GM21515 (cell line): ENCODE results near the gene HSFY2.
"Not testable (repeated sequence)": the region's sequence is repeated elsewhere in the genome, so short reads cannot be mapped to it uniquely, and the experiment has no call there.

Source experiments
- ATAC-seq: cut with Tn5 transposase; IDR thresholded peaks from one replicate; pipeline ENCODE4 v1.9.1; 2021; ENCODE audit not compliant: unreplicated experiment

The HSFY2 gene, protein sequence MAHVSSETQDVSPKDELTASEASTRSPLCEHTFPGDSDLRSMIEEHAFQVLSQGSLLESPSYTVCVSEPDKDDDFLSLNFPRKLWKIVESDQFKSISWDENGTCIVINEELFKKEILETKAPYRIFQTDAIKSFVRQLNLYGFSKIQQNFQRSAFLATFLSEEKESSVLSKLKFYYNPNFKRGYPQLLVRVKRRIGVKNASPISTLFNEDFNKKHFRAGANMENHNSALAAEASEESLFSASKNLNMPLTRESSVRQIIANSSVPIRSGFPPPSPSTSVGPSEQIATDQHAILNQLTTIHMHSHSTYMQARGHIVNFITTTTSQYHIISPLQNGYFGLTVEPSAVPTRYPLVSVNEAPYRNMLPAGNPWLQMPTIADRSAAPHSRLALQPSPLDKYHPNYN

DNA sequence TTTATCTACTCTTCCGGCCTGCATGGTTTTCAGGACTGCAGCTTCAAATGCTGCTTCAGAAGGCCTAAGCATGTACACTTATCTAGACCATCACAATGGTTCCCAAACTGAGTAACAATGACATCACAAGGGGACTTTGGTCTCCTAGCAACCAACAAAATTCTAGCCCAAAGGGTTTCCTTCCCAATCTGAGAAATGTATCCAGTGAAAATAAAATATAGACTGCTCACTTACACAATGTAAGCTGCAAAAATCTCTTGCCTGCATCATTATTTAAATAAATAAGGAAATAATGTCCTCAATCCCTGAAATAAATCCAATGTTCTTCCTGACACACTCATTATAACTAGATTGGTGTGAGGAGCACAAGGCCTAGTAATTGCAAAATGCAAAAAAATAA is at the start of gene HSFY2:
Gene HSFY2 (minus strand): TSS at position 101 of the 400 bp plus-strand sequence. CDS start 117 bp downstream, outside the sequence.
- not testable (repeated sequence) for ATAC-seq

- peak; percentile 73 for ATAC-seq
Measured at GRCh38 chrY:18815751-18816150, 42.2 kb upstream of the HSFY2 start.

DNA sequence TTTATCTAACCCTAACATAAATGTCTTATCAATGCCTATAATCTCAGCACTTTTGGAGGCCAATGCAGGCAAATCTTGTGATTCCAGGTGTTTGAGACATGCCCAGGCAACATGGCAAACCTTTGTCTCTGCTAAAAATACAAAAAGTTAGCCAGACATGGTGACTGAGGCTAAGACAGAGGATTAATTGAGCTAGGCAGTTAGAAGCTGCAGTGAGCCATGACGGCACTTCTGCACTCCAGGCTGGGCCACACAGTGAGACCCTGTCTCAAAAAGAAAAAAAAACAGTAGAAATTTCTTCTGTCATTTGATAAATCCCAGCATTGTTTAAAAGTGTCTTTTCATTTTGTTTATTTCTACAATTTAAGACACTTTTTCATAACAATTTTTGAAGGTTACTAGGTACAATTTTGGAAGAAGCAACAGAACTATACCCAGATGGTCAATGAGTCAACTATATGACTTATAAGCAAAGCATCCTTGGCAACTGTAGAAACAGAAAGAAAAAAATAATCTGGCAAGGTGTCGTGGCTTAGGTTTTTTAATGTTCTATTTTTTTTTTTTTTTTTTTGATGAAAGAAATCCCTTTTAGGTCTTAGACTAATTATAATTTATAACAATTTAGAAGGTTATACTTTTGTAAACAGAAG is 15.3 kb upstream of the HSFY2 start:
- not testable (repeated sequence) for ATAC-seq

DNA sequence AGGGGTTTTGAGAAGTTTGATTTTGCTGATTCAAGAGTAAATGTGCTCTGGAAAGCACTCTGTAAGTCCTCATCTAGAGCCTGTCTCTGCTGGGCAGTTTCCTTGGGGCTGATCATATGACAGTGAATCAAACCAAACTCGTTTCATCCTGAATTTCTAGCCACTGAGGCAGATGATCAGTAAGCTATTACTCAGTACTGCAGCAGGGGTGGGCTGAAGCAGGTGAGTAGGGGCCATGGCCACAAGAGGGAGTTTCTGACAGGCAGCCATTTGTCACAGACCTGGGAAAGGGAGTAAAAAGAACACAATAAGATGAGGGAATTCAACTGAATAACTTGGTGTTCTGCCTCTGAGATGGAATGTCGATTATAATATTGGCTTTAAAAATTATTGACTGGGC is 19.5 kb downstream of the HSFY2 start:
- not testable (repeated sequence) for ATAC-seq

- ATAC-seq: not testable (repeated sequence)
Measured at GRCh38 chrY:18753133-18753815, 20.3 kb downstream of the HSFY2 start.

GRCh38 chrY:18723714-18724113 is 49.8 kb downstream of the HSFY2 start:
- ATAC-seq: not testable (repeated sequence)
